RWPE1 (cell line): ENCODE data around the gene EFL1.

Source experiments
- CTCF ChIA-PET: fragments of 350-600 bp; sonication (Branson Sonifier 250); formaldehyde crosslinking; extraction: SDS; loops from one replicate; lab custom pipeline; 2021; lab: Yijun Ruan, JAX
- POLR2A ChIA-PET: fragments of 400-600 bp; formaldehyde crosslinking; extraction: SDS; loops from one replicate; lab custom pipeline; 2020; ENCODE audit warnings: antibody characterized with exemption; ENCODE audit not compliant: low non-redundant PET; lab: Yijun Ruan, JAX
- DNase-seq: peaks from one replicate; pipeline ENCODE4 v3.0.0; 2012; ENCODE audit warnings: low spot score
- H3K27ac ChIP-seq: fragments of 450-650 bp; 2 replicates; pipeline ENCODE4 v1.5.1; 2017
- CTCF ChIP-seq: fragments of 450-650 bp; conservative IDR thresholded peaks from 2 replicates; pipeline ENCODE4 v1.5.1; 2017; ENCODE audit warnings: low read depth, mild to moderate bottlenecking

The EFL1 gene

GRCh38 chr15:82122746-82123400, 139.7 kb downstream of the EFL1 start:
- H3K27ac ChIP-seq = peak overlapping the region; percentile 75
- ChIA-PET POLR2A (no interaction called here), CTCF (interaction anchor here (0.6 to 2.5 kb wide), 2 partner anchors 14 to 945 kb away, joined by 11 to 12 read pairs; no protein-coding TSS in a partner anchor)
- TF ChIP-seq CTCF = no peak
- DNase-seq = peak; percentile 96

GRCh38 chr15:82118040-82118439, 144.5 kb downstream of the EFL1 start:
- no peak for DNase-seq
- TF ChIP-seq CTCF = no peak
- POLR2A ChIA-PET = no interaction called here
- no peak overlapping the region for H3K27ac ChIP-seq
- CTCF ChIA-PET = interaction anchor here (0.6 to 1.4 kb wide), 3 partner anchors 10 to 1137 kb away, joined by 3 to 6 read pairs (median 3); no protein-coding TSS in a partner anchor

- CTCF ChIA-PET = interaction anchor here (0.6 to 1.4 kb wide), 4 partner anchors 9 to 1136 kb away, joined by 3 to 6 read pairs (median 3); no protein-coding TSS in a partner anchor
- no peak for DNase-seq
- H3K27ac ChIP-seq = no peak overlapping the region
- POLR2A ChIA-PET = no interaction called here
- TF ChIP-seq CTCF = no peak
Observed at GRCh38 chr15:82117296-82117695, 145.2 kb downstream of the EFL1 start.

- no peak overlapping the region for H3K27ac ChIP-seq
- ChIA-PET POLR2A (no interaction called here), CTCF (no interaction called here)
- DNase-seq = no peak
- TF ChIP-seq CTCF = no peak
Observed at GRCh38 chr15:82114660-82115059, 147.9 kb downstream of the EFL1 start.

GRCh38 chr15:82113106-82113715, 149.3 kb downstream of the EFL1 start:
- POLR2A ChIA-PET = no interaction called here
- no peak for TF ChIP-seq CTCF
- DNase-seq = no peak
- no peak overlapping the region for H3K27ac ChIP-seq
- CTCF ChIA-PET = interaction anchor here (0.5 kb wide), 1 partner anchor 691 kb away, joined by 3 read pairs; no protein-coding TSS in a partner anchor

- DNase-seq = no peak
- ChIA-PET POLR2A (no interaction called here), CTCF (interaction anchor here (0.6 kb wide), 1 partner anchor 37 kb away, joined by 6 read pairs; no protein-coding TSS in a partner anchor)
- no peak for TF ChIP-seq CTCF
- no peak overlapping the region for H3K27ac ChIP-seq
Observed at GRCh38 chr15:82111918-82112317, 150.6 kb downstream of the EFL1 start.
